Panc1 (cell line): ENCODE data around the gene STK31.

ENCODE experiments used
- CTCF ChIP-seq: fragments of 450-650 bp; IDR thresholded peaks from 2 replicates; pipeline ENCODE4 v1.5.1; 2017; ENCODE audit warnings: mild to moderate bottlenecking
- POLR2AphosphoS5 ChIP-seq: IDR thresholded peaks from 2 replicates; pipeline ENCODE4 v1.6.1; 2012; ENCODE audit warnings: mild to moderate bottlenecking, low read depth, low read length, moderate library complexity
- SIN3A ChIP-seq: IDR thresholded peaks from 2 replicates; pipeline ENCODE4 v1.6.1; 2012; ENCODE audit warnings: low read depth, mild to moderate bottlenecking, low read length, moderate library complexity, borderline replicate concordance; ENCODE audit not compliant: insufficient read depth

- TF ChIP-seq CTCF, result no peak
- no peak for TF ChIP-seq POLR2AphosphoS5
- no peak for TF ChIP-seq SIN3A
These were observed 803 bp upstream of the STK31 start for GRCh38 chr7:23709081-23709750.
